A549 (cell line): ENCODE results near the gene KCNQ5. TPM values are rescaled to one million over a fixed set of nuclear protein-coding genes. Genes with fewer than 3 reads are reported as not detected.

Source experiments
- ATAC-seq, 2 experiments: fragments of 200-7000 bp in 1 of 2; fragments of >200 bp in 1 of 2; cut with Nextera tagmentation in 1 of 2; cut with Tn5 transposase in 1 of 2; 3 replicates each; pipeline versions ENCODE4 v1.8.0 to v1.9.1; 2018 to 2020; ENCODE audit warnings: mild to moderate bottlenecking in 1 of 2, moderate library complexity in 1 of 2
- CTCF ChIA-PET: fragments of 300-600 bp; sonication (Branson Sonifier 250); formaldehyde crosslinking; extraction: SDS; loops from one replicate; lab custom pipeline; 2021; ENCODE audit warnings: antibody characterized with exemption, inconsistent platforms; lab: Yijun Ruan, JAX
- POLR2A ChIA-PET: fragments of 350-600 bp; formaldehyde crosslinking; extraction: SDS; loops from one replicate; lab custom pipeline; 2021; ENCODE audit warnings: antibody characterized with exemption, inconsistent platforms; lab: Yijun Ruan, JAX
- DNase-seq, 2 experiments: peaks; one replicate each; pipeline versions ENCODE4 v3.0.0 to v3.0.0-alpha.2; 2011 to 2016; ENCODE audit warnings: low read depth in 1 of 2, low spot score in 1 of 2
- FAIRE-seq: peaks from 2 replicates; lab custom pipeline; 2011; peaks lifted over from hg19 to GRCh38; lab: Jason Lieb, UNC
- H3K27ac ChIP-seq, 2 experiments: fragments of >200 bp; sonication (Bioruptor Twin); formaldehyde crosslinking; 3 replicates each; pipeline ENCODE4 v1.5.1; 2016 to 2017
- H3K4me1 ChIP-seq: fragments of >200 bp; sonication (Bioruptor Twin); formaldehyde crosslinking; 3 replicates; pipeline ENCODE4 v1.6.1; 2016
- H3K4me2 ChIP-seq: fragments of >200 bp; sonication (Bioruptor Twin); formaldehyde crosslinking; 3 replicates; pipeline ENCODE4 v1.6.1; 2016
- H3K4me3 ChIP-seq: fragments of >200 bp; sonication (Bioruptor Twin); formaldehyde crosslinking; 3 replicates; pipeline ENCODE4 v1.5.1; 2016
- H3K9me3 ChIP-seq: fragments of >200 bp; sonication (Bioruptor Twin); formaldehyde crosslinking; 3 replicates; pipeline ENCODE4 v1.6.1; 2016
- ATOH8 ChIP-seq: fragments of 250-450 bp; sonication (Bioruptor Pico); IDR thresholded peaks from 2 replicates; pipeline ENCODE4 v1.5.0; 2020; ENCODE audit warnings: low read depth, mild to moderate bottlenecking, moderate library complexity
- BCL3 ChIP-seq: fragments of >200 bp; sonication (Bioruptor Twin); formaldehyde crosslinking; IDR thresholded peaks from 3 replicates; pipeline ENCODE4 v1.6.1; 2016
- BHLHE40 ChIP-seq: IDR thresholded peaks from 2 replicates; pipeline ENCODE4 v1.6.1; 2012; ENCODE audit warnings: low read depth, low read length, inconsistent platforms
- CBX2 ChIP-seq: fragments of 200-600 bp; sonication (generic); IDR thresholded peaks from 2 replicates; pipeline ENCODE4 v1.6.1; 2016; ENCODE audit warnings: low read depth, mild to moderate bottlenecking, borderline replicate concordance
- CBX8 ChIP-seq: fragments of 200-600 bp; sonication (generic); IDR thresholded peaks from 2 replicates; pipeline ENCODE4 v1.6.1; 2016
- CEBPB ChIP-seq, 2 experiments: fragments of >200 bp in 1 of 2; sonication (Bioruptor Twin) in 1 of 2; formaldehyde crosslinking in 1 of 2; IDR thresholded peaks; 2 replicates each; pipeline ENCODE4 v1.6.1; 2012 to 2016
- CHD4 ChIP-seq: fragments of 200-600 bp; sonication (generic); IDR thresholded peaks from 2 replicates; pipeline ENCODE4 v1.6.1; 2016; ENCODE audit warnings: antibody characterized with exemption, mild to moderate bottlenecking, borderline replicate concordance
- EHF ChIP-seq: fragments of 250-450 bp; sonication (Bioruptor Pico); IDR thresholded peaks from 2 replicates; pipeline ENCODE4 v1.5.0; 2020; ENCODE audit warnings: mild to moderate bottlenecking
- EHMT2 ChIP-seq: fragments of 200-600 bp; sonication (generic); IDR thresholded peaks from 2 replicates; pipeline ENCODE4 v1.6.1; 2016; ENCODE audit warnings: antibody characterized with exemption, low read depth, mild to moderate bottlenecking, moderate library complexity
- EP300 ChIP-seq, 2 experiments: fragments of >200 bp; sonication (Bioruptor Twin); formaldehyde crosslinking; IDR thresholded peaks; 2 replicates in 1 of 2; 3 replicates in 1 of 2; pipeline ENCODE4 v1.6.1; 2016 to 2017
- ESRRA ChIP-seq: fragments of 150-350 bp; IDR thresholded peaks from 2 replicates; pipeline ENCODE4 v1.6.1; 2014; ENCODE audit warnings: mild to moderate bottlenecking, low read length, borderline replicate concordance
- FOSB ChIP-seq: fragments of 250-450 bp; sonication (Bioruptor Pico); IDR thresholded peaks from 2 replicates; pipeline ENCODE4 v1.5.0; 2020; ENCODE audit warnings: mild to moderate bottlenecking, moderate library complexity
- HES2 ChIP-seq: fragments of >200 bp; sonication (Bioruptor Twin); formaldehyde crosslinking; IDR thresholded peaks from 2 replicates; pipeline ENCODE4 v1.6.1; 2016
- HEYL ChIP-seq: fragments of 250-450 bp; sonication (Bioruptor Pico); IDR thresholded peaks from 2 replicates; pipeline ENCODE4 v1.8.0; 2021; ENCODE audit warnings: mild to moderate bottlenecking, moderate library complexity
- HMGXB4 ChIP-seq: fragments of 250-450 bp; sonication (Bioruptor Pico); IDR thresholded peaks from 2 replicates; pipeline ENCODE4 v1.5.0; 2021; ENCODE audit warnings: mild to moderate bottlenecking, moderate library complexity, borderline replicate concordance
- HOXB13 ChIP-seq: fragments of 250-450 bp; sonication (Bioruptor Pico); IDR thresholded peaks from 2 replicates; pipeline ENCODE4 v1.5.0; 2020; ENCODE audit warnings: low read depth, mild to moderate bottlenecking, moderate library complexity
- HOXB5 ChIP-seq: fragments of 250-450 bp; sonication (Bioruptor Pico); IDR thresholded peaks from 2 replicates; pipeline ENCODE4 v1.5.0; 2020; ENCODE audit warnings: mild to moderate bottlenecking, moderate library complexity
- JUN ChIP-seq, 2 experiments: fragments of >200 bp; sonication (Bioruptor Twin); formaldehyde crosslinking; IDR thresholded peaks; 2 replicates in 1 of 2; 3 replicates in 1 of 2; pipeline ENCODE4 v1.6.1; 2016 to 2017
- JUNB ChIP-seq: fragments of >200 bp; sonication (Bioruptor Twin); formaldehyde crosslinking; IDR thresholded peaks from 2 replicates; pipeline ENCODE4 v1.6.1; 2016
- KDM1A ChIP-seq: fragments of 200-600 bp; sonication (generic); IDR thresholded peaks from 2 replicates; pipeline ENCODE4 v1.6.1; 2016; ENCODE audit warnings: low read depth, mild to moderate bottlenecking
- MAFK ChIP-seq: fragments of 450-650 bp; IDR thresholded peaks from 2 replicates; pipeline ENCODE4 v1.6.1; 2014; ENCODE audit not compliant: partially characterized antibody
- NFE2L2 ChIP-seq: fragments of 150-350 bp; conservative IDR thresholded peaks from 2 replicates; pipeline ENCODE4 v1.6.1; 2014; ENCODE audit warnings: low read length
- PHF8 ChIP-seq: fragments of 200-600 bp; sonication (generic); IDR thresholded peaks from 2 replicates; pipeline ENCODE4 v1.6.1; 2016; ENCODE audit warnings: low read depth, mild to moderate bottlenecking, antibody characterized with exemption, moderate library complexity, borderline replicate concordance
- POLR2A ChIP-seq: IDR thresholded peaks from 2 replicates; pipeline ENCODE4 v1.6.1; 2012; ENCODE audit warnings: mild to moderate bottlenecking, low read length
- RNF2 ChIP-seq: fragments of 200-600 bp; sonication (generic); IDR thresholded peaks from 2 replicates; pipeline ENCODE4 v1.6.1; 2016; ENCODE audit warnings: low read depth, mild to moderate bottlenecking, antibody characterized with exemption, moderate library complexity, borderline replicate concordance
- SMC3 ChIP-seq: fragments of >200 bp; sonication (Bioruptor Twin); formaldehyde crosslinking; IDR thresholded peaks from 3 replicates; pipeline ENCODE4 v1.6.1; 2018; ENCODE audit warnings: inconsistent platforms
- TFCP2L1 ChIP-seq: fragments of 250-450 bp; sonication (Bioruptor Pico); IDR thresholded peaks from 2 replicates; pipeline ENCODE4 v1.5.0; 2021; ENCODE audit warnings: mild to moderate bottlenecking
- TP53 ChIP-seq: fragments of 250-450 bp; sonication (Bioruptor Pico); IDR thresholded peaks from 2 replicates; pipeline ENCODE4 v1.5.0; 2021; ENCODE audit warnings: mild to moderate bottlenecking, moderate library complexity
- USF2 ChIP-seq: fragments of 450-650 bp; IDR thresholded peaks from 2 replicates; pipeline ENCODE4 v1.6.1; 2014; ENCODE audit warnings: antibody characterized with exemption
- ZSCAN20 ChIP-seq: fragments of 250-450 bp; sonication (Bioruptor Pico); IDR thresholded peaks from 2 replicates; pipeline ENCODE4 v1.8.0; 2022; ENCODE audit warnings: mild to moderate bottlenecking, moderate library complexity
- WGBS: methylation state at CpG from one replicate; pipeline ENCODE4 v1.1.6; 2017; ENCODE audit errors: missing lambda C conversion rate; 5-methylcytosine and 5-hydroxymethylcytosine counted together
- polyA plus RNA-seq, 4 experiments: library from polyadenylated mRNA; depleted of rRNA in 3 of 4; stranded (reverse); fragments of >200 nt; fragmentation: RNase III in 1 of 4; extraction: RNeasy Plus Mini Kit Qiagen cat#74134 plus additional on column Dnase treatment in 1 of 4; gene quantifications; 2 replicates in 3 of 4; 3 replicates in 1 of 4; pipeline ENCODE4 v1.2.3, GENCODE V29; 2011 to 2017

KCNQ5 gene
- polyA plus RNA-seq, 2 of the 4 experiments (the other 2 are of a cell fraction): 1.2 to 1.3 TPM

GRCh38 chr6:73042892-73043291 lies 421.0 kb downstream of the KCNQ5 start:
- TF ChIP-seq ZSCAN20 (CRISPR knock-in tag) (no peak), CEBPB (IDR thresholded peaks at IDR 0.05) (peak; percentile 66 to 77; a peak in 3 of 4 replicates)
- TF ChIP-seq, all 56 proteins: peak for 1
- DNase-seq (no peak), ATAC-seq (no peak), FAIRE-seq (no peak)
- Histone ChIP-seq H3K27ac (no peak overlapping the region), H3K4me1 (peaks cover 12% of the 10 kb centered on the region; the same call in 2 of the 3 replicates), H3K4me3 (no peak overlapping the region), H3K9me3 (peaks cover 9% of the 10 kb centered on the region; the same call in 1 of the 3 replicates), H3K4me2 (no peak overlapping the region)
- WGBS: 88% methylated on average over 1 of the region's 1 CpG
- ChIA-PET POLR2A (interaction anchor here (0.6 kb wide), 1 partner anchor 45 kb away, joined by 4 read pairs; no protein-coding TSS in a partner anchor), CTCF (no interaction called here)

- Histone ChIP-seq H3K4me2 (no peak overlapping the region), H3K4me3 (no peak overlapping the region), H3K4me1 (peaks cover 12% of the 10 kb centered on the region; the same call in 2 of the 3 replicates), H3K9me3 (peaks cover 9% of the 10 kb centered on the region; the same call in 1 of the 3 replicates), H3K27ac (no peak overlapping the region)
- TF ChIP-seq JUN (IDR thresholded peaks at IDR 0.05) (no peak), HOXB13 (CRISPR knock-in tag) (no peak), PHF8 (no peak), BCL3 (no peak), POLR2A (no peak), NFE2L2 (no peak), USF2 (no peak), HEYL (CRISPR knock-in tag) (no peak), EP300 (IDR thresholded peaks at IDR 0.05) (no peak), ESRRA (no peak), KDM1A (no peak), EHMT2 (no peak), CHD4 (no peak), HOXB5 (CRISPR knock-in tag) (no peak), MAFK (no peak), JUNB (no peak)
- ChIA-PET POLR2A (interaction anchor here (0.6 kb wide), 1 partner anchor 45 kb away, joined by 4 read pairs; no protein-coding TSS in a partner anchor), CTCF (no interaction called here)
- FAIRE-seq (no peak), DNase-seq (no peak), ATAC-seq (no peak)
- WGBS: 93% methylated on average over 1 of the region's 1 CpG
Observed at GRCh38 chr6:73043446-73043845, 421.6 kb downstream of the KCNQ5 start.

- Histone ChIP-seq H3K4me3 (no peak overlapping the region), H3K27ac (no peak overlapping the region), H3K4me2 (no peak overlapping the region), H3K9me3 (no peaks in the 10 kb centered on the region), H3K4me1 (peaks cover 11% of the 10 kb centered on the region; the same call in 2 of the 3 replicates)
- TF ChIP-seq ATOH8 (CRISPR knock-in tag) (no peak), BHLHE40 (no peak), CBX2 (no peak), CBX8 (no peak), RNF2 (no peak), HMGXB4 (CRISPR knock-in tag) (no peak), PHF8 (no peak), FOSB (no peak), BCL3 (no peak), CHD4 (no peak), CEBPB (IDR thresholded peaks at IDR 0.05) (no peak), HES2 (no peak), SMC3 (no peak), TFCP2L1 (CRISPR knock-in tag) (no peak), TP53 (no peak), EHF (CRISPR knock-in tag) (no peak), NFE2L2 (no peak)
- WGBS: 84% methylated on average over 2 of the region's 2 CpGs
- POLR2A ChIA-PET: no interaction called here
- FAIRE-seq (no peak), DNase-seq (no peak), ATAC-seq (no peak)
- CTCF ChIA-PET: no interaction called here
Observed at GRCh38 chr6:73045609-73046008, 423.7 kb downstream of the KCNQ5 start.
